Measurements from ENCODE around the gene TMEM178A. TPM values are rescaled to one million over a fixed set of nuclear protein-coding genes. Genes with fewer than 3 reads are reported as not detected.

TMEM178A gene
- total RNA-seq, 4 donors from 2014 or later: 3.0 to 12.9 (median 5.8) TPM

DNA sequence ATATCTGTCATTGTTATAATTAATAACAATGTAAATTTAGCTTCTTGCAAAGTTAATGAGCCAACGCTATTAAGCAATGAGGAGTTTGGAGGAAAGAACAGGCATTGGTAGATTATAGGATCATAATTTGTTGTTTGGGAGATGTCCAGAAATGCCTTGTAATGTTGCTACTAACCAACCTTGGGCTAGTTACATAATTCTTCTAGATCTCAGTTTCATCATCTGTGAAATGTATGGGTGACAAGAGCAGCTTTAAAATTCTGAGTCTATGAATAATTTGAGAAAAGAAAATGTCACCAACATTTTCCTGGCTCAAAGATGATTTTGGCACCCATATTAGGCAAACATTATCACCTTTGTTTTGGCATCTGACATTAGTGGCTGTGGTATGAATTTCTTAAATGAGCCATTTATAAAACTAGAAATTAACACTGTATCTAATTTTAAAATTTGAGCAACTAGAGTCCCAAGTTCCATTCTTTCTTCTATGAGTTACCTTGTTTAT is 2.9 kb downstream of the TMEM178A start:
- DNase-seq (ENCODE audit: low spot score in 2 of 2): no peak
- no peak overlapping the region for H3K4me3 ChIP-seq
- TF ChIP-seq, protein P1, sequence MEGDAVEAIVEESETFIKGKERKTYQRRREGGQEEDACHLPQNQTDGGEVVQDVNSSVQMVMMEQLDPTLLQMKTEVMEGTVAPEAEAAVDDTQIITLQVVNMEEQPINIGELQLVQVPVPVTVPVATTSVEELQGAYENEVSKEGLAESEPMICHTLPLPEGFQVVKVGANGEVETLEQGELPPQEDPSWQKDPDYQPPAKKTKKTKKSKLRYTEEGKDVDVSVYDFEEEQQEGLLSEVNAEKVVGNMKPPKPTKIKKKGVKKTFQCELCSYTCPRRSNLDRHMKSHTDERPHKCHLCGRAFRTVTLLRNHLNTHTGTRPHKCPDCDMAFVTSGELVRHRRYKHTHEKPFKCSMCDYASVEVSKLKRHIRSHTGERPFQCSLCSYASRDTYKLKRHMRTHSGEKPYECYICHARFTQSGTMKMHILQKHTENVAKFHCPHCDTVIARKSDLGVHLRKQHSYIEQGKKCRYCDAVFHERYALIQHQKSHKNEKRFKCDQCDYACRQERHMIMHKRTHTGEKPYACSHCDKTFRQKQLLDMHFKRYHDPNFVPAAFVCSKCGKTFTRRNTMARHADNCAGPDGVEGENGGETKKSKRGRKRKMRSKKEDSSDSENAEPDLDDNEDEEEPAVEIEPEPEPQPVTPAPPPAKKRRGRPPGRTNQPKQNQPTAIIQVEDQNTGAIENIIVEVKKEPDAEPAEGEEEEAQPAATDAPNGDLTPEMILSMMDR (IDR thresholded peaks at IDR 0.05): no peak
- TF ChIP-seq POLR2A (IDR thresholded peaks at IDR 0.05) (no peak), EP300 (IDR thresholded peaks at IDR 0.05) (no peak)
- no peak overlapping the region for H3K27ac ChIP-seq
- H3K36me3 ChIP-seq: no peaks in the 10 kb centered on the region
- WGBS, 2 donors: 86 to 90% methylated on average over 1 of the region's 1 CpG
- peaks cover 0 to 25% (median 6%) of the 10 kb centered on the region in 4 donors for H3K4me1 ChIP-seq
- H3K27me3 ChIP-seq: peaks cover 0 to 34% of the 10 kb centered on the region in 2 donors
- no peaks in the 10 kb centered on the region for H3K9me3 ChIP-seq

DNA sequence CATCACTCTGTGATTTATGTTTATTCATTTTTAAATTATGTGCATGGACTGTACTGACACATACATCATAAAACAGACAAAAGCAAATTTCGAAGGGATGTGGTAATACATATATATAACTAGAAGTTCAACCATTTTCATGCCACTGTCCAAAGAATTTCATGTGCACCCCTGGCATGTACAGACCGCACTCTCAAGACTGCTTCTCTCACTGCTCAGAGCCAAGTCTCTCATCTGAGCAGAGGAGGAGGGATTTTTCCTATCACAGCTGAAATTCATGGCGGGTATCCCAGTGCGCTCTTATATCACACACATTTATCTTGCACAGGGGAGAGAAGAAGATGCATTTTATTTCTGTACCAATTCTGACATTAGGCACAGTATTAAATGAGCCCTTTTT is 5.9 kb downstream of the TMEM178A start:
- Histone ChIP-seq H3K9me3 (no peaks in the 10 kb centered on the region), H3K27ac (no peak overlapping the region), H3K4me3 (no peak overlapping the region), H3K4me1 (peaks cover 0 to 10% (median 4%) of the 10 kb centered on the region in 4 donors), H3K27me3 (peaks cover 0 to 32% of the 10 kb centered on the region in 2 donors), H3K36me3 (no peaks in the 10 kb centered on the region)
- DNase-seq (ENCODE audit: low spot score in 2 of 2): no peak
- 89 to 90% methylated on average over 4 of the region's 4 CpGs for WGBS, 2 donors
- TF ChIP-seq, protein P1 (IDR thresholded peaks at IDR 0.05): no peak
- TF ChIP-seq EP300 (IDR thresholded peaks at IDR 0.05): no peak
- no peak for TF ChIP-seq POLR2A (IDR thresholded peaks at IDR 0.05)

DNA sequence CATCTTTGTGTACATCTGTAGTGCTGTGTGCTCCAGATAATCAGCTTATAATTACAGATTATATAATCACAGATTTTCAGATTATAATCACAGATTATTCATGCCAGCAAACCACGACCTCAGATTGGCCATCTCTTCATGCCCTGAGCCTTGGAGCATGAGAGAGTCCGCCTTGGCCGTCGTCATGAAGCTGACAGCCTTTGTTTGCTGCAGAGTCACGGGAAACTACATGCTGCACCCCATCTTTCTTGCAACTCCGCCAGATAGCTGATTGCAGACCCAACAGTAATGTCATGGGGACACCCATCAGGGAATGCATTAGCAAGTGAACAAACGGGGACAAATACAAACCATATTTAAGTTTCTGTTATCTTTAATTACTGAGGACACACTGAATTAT is 7.3 kb downstream of the TMEM178A start:
- 70 to 76% methylated on average over 7 of the region's 7 CpGs for whole genome bisulfite sequencing, 2 donors
- Histone ChIP-seq H3K4me1 (no peaks in the 10 kb centered on the region), H3K4me3 (no peak overlapping the region), H3K27me3 (peaks cover 0 to 21% of the 10 kb centered on the region in 2 donors), H3K36me3 (no peaks in the 10 kb centered on the region), H3K27ac (no peak overlapping the region), H3K9me3 (peaks cover 0 to 4% (median 0%) of the 10 kb centered on the region in 4 donors)
- DNase-seq (ENCODE audit: low spot score in 2 of 2): no peak
- TF ChIP-seq, protein P1 (IDR thresholded peaks at IDR 0.05): no peak
- TF ChIP-seq POLR2A (IDR thresholded peaks at IDR 0.05) (no peak), EP300 (IDR thresholded peaks at IDR 0.05) (no peak)

DNA sequence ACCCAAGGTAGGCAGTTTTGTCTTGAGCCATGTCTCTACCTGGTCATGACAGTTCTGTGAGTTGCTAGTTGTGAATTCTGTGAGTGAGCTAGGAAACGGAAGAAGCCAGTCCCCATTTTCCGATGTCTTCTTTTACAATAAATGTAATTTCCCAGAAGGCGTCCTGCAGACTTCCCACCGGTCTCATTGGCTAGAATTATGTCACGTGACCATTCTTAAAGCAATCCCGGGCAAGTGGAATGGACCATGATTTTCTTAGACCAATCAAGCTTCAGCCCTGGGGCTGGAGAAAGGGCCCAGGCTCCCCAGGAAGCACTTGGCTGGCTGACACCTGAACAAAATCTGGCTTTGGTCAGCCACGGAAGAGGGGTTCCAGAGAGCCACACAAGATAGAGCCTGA is 10.6 kb downstream of the TMEM178A start:
- Histone ChIP-seq H3K4me1 (no peaks in the 10 kb centered on the region), H3K36me3 (no peaks in the 10 kb centered on the region), H3K4me3 (no peak overlapping the region), H3K27ac (no peak overlapping the region), H3K9me3 (peaks cover 0 to 9% (median 0%) of the 10 kb centered on the region in 4 donors), H3K27me3 (peaks cover 0 to 7% of the 10 kb centered on the region in 2 donors)
- 94 to 97% methylated on average over 7 of the region's 7 CpGs for WGBS, 2 donors
- no peak for DNase-seq (ENCODE audit: low spot score in 2 of 2)
- TF ChIP-seq EP300 (IDR thresholded peaks at IDR 0.05): no peak
- TF ChIP-seq, protein P1 (IDR thresholded peaks at IDR 0.05): no peak
- no peak for TF ChIP-seq POLR2A (IDR thresholded peaks at IDR 0.05)

DNA sequence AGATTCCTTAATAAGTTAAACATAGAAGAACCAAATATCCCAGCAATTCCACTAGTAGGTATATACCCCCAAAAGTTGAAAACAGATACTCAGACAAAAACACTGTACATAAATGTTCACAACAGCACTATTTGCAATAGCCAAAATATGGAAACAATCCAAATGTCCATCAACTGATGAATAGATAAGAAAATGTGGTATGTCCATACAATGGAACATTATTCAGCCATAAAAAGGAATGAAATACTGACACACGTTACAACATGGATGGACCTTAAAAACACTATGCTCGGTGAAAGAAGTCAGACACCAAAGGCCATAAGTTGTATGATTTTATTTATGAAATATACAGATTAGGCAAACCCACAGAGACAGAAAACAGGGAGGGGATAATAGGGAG is 12.5 kb downstream of the TMEM178A start:
- no peak for TF ChIP-seq EP300 (IDR thresholded peaks at IDR 0.05)
- no peak for TF ChIP-seq POLR2A (IDR thresholded peaks at IDR 0.05)
- TF ChIP-seq, protein P1 (IDR thresholded peaks at IDR 0.05): no peak
- Histone ChIP-seq H3K27me3 (no peaks in the 10 kb centered on the region), H3K4me1 (no peaks in the 10 kb centered on the region), H3K27ac (no peak overlapping the region), H3K36me3 (no peaks in the 10 kb centered on the region), H3K4me3 (no peak overlapping the region), H3K9me3 (peaks cover 0 to 9% (median 0%) of the 10 kb centered on the region in 4 donors)
- 94 to 96% methylated on average over 2 of the region's 2 CpGs for WGBS, 2 donors
- no peak for DNase-seq (ENCODE audit: low spot score in 2 of 2)
